Keratinocyte (primary cell): ENCODE results near the gene PLP1. TPM values are rescaled to one million over a fixed set of nuclear protein-coding genes. Genes with fewer than 3 reads are reported as not detected.

Experiments
- DNase-seq: peaks from one replicate; pipeline ENCODE4 v3.0.0-alpha.2; 2011; ENCODE audit warnings: low read depth, missing footprints, low spot score
- FAIRE-seq: peaks from 2 replicates; lab custom pipeline; 2011; peaks lifted over from hg19 to GRCh38; lab: Jason Lieb, UNC
- H2AFZ ChIP-seq: 2 replicates; pipeline ENCODE4 v1.6.0; 2012; ENCODE audit warnings: low read length, control low read depth, inconsistent platforms; ENCODE audit not compliant: control insufficient read depth
- H3K27ac ChIP-seq: 2 replicates; pipeline ENCODE4 v1.5.1; 2011; ENCODE audit warnings: low read length; ENCODE audit not compliant: control insufficient read depth, insufficient read depth
- H3K27me3 ChIP-seq: 3 replicates; pipeline ENCODE4 v1.6.0; 2011; ENCODE audit warnings: low read length; ENCODE audit not compliant: control insufficient read depth, insufficient read depth; ENCODE audit errors: extremely low read depth
- H3K36me3 ChIP-seq, 2 experiments: 2 replicates in 1 of 2; 3 replicates in 1 of 2; pipeline ENCODE4 v1.5.1; 2011; ENCODE audit warnings: low read length in 2 of 2, mild to moderate bottlenecking in 1 of 2; ENCODE audit not compliant: control insufficient read depth in 2 of 2, insufficient read depth in 2 of 2; ENCODE audit errors: extremely low read depth in 1 of 2
- H3K4me1 ChIP-seq: 3 replicates; pipeline ENCODE4 v1.5.1; 2011; ENCODE audit warnings: low read length; ENCODE audit not compliant: control insufficient read depth, insufficient read depth; ENCODE audit errors: extremely low read depth
- H3K4me2 ChIP-seq: 3 replicates; pipeline ENCODE4 v1.6.0; 2011; ENCODE audit warnings: low read depth, low read length; ENCODE audit not compliant: control insufficient read depth, insufficient read depth; ENCODE audit errors: extremely low read depth
- H3K4me3 ChIP-seq, 3 experiments: fragments of 200-600 bp in 1 of 3; sonication (generic) in 1 of 3; 2 replicates in 2 of 3; 3 replicates in 1 of 3; pipeline ENCODE4 v1.5.1; 2011 to 2016; ENCODE audit warnings: low read length in 3 of 3, mild to moderate bottlenecking in 3 of 3, control low read depth in 2 of 3, inconsistent platforms in 1 of 3, low read depth in 1 of 3, mixed read lengths in 1 of 3, mixed run types in 1 of 3, moderate library complexity in 1 of 3; ENCODE audit not compliant: control insufficient read depth in 2 of 3, insufficient read depth in 2 of 3; ENCODE audit errors: extremely low read depth in 1 of 3
- H3K79me2 ChIP-seq: 2 replicates; pipeline ENCODE4 v1.6.0; 2012; ENCODE audit warnings: low read length; ENCODE audit not compliant: control insufficient read depth, insufficient read depth
- H3K9ac ChIP-seq: 3 replicates; pipeline ENCODE4 v1.6.0; 2011; ENCODE audit warnings: low read length; ENCODE audit not compliant: control insufficient read depth, insufficient read depth; ENCODE audit errors: extremely low read depth
- H3K9me1 ChIP-seq: 3 replicates; pipeline ENCODE4 v1.6.0; 2011; ENCODE audit warnings: low read length; ENCODE audit not compliant: control insufficient read depth, insufficient read depth; ENCODE audit errors: extremely low read depth
- H3K9me3 ChIP-seq: 2 replicates; pipeline ENCODE4 v1.5.1; 2012; ENCODE audit warnings: low read depth, low read length; ENCODE audit not compliant: control insufficient read depth
- H4K20me1 ChIP-seq: 3 replicates; pipeline ENCODE4 v1.6.0; 2011; ENCODE audit warnings: low read length; ENCODE audit not compliant: control insufficient read depth, insufficient read depth; ENCODE audit errors: extremely low read depth
- CTCF ChIP-seq, 3 experiments: IDR thresholded peaks in 1 of 3; conservative IDR thresholded peaks in 1 of 3; optimal IDR thresholded peaks in 1 of 3; 2 replicates in 2 of 3; 3 replicates in 1 of 3; pipeline versions ENCODE3 to v1.5.1; 2011; ENCODE audit warnings: low read length in 3 of 3, mild to moderate bottlenecking in 3 of 3, moderate library complexity in 2 of 3, control low read depth in 1 of 3, inconsistent platforms in 1 of 3; ENCODE audit not compliant: insufficient read depth in 2 of 3; ENCODE audit errors: extremely low read depth in 1 of 3
- EZH2 ChIP-seq: IDR thresholded peaks from one replicate; pipeline ENCODE4 v1.6.1; 2012; ENCODE audit warnings: inconsistent platforms, mild to moderate bottlenecking, low read length, moderate library complexity
- dilution Hi-C: fragments of 300-500 bp; cut with MboI; formaldehyde crosslinking; loops from one replicate; pipeline ENCODE4 v1.7.0; 2020; ENCODE audit warnings: low sequenced_read_pairs; ENCODE audit not compliant: extremely low pct_ligation_motif_present
- polyA plus RNA-seq, 5 experiments: library from polyadenylated mRNA; depleted of rRNA in 3 of 5; stranded (reverse) in 3 of 5; stranded (forward) in 1 of 5; unstranded in 1 of 5; fragments of >200 nt; gene quantifications; 1 replicate in 1 of 5; 2 replicates in 3 of 5; 3 replicates in 1 of 5; pipeline versions ENCODE4 v1.2.1 to v1.2.3, GENCODE V29; 2011 to 2012; ENCODE audit warnings: missing spikeins in 2 of 5, low read depth in 1 of 5, low replicate concordance in 1 of 5

Gene PLP1
- polyA plus RNA-seq, 1 donor (not counting 4 experiments of a cell fraction or from before 2014, with no cell fraction given): not detected

- dilution Hi-C loops: no loop called here
- FAIRE-seq (no peak), DNase-seq (no peak)
- TF ChIP-seq CTCF (optimal IDR thresholded peaks at IDR 0.05 in 1 of 3, IDR thresholded peaks at IDR 0.05 in 1 of 3, conservative IDR thresholded peaks at IDR 0.05 in 1 of 3; ENCODE audit: extremely low read depth in 1 of 3, insufficient read depth in 2 of 3, low read length in 3 of 3) (no peak), EZH2 (no peak)
- no peak overlapping the region for H3K4me3 ChIP-seq
- H3K4me2 ChIP-seq: no peak overlapping the region
- peaks cover 14% of the 10 kb centered on the region for H3K27me3 ChIP-seq
- H3K4me1 ChIP-seq: no peaks in the 10 kb centered on the region
- H4K20me1 ChIP-seq: no peaks in the 10 kb centered on the region
- no peak overlapping the region for H3K27ac ChIP-seq
- no peaks in the 10 kb centered on the region for H3K9me1 ChIP-seq
- no peaks in the 10 kb centered on the region for H3K79me2 ChIP-seq
- H3K9me3 ChIP-seq: no peaks in the 10 kb centered on the region
- H2AFZ ChIP-seq: no peak overlapping the region
- no peaks in the 10 kb centered on the region for H3K36me3 ChIP-seq
- no peak overlapping the region for H3K9ac ChIP-seq
Measured at GRCh38 chrX:103779141-103779789, 2.6 kb downstream of the PLP1 start.

GRCh38 chrX:103780336-103781061 lies 3.9 kb downstream of the PLP1 start:
- no peak overlapping the region for H2AFZ ChIP-seq
- dilution Hi-C loops: no loop called here
- DNase-seq (no peak), FAIRE-seq (no peak)
- no peaks in the 10 kb centered on the region for H3K9me1 ChIP-seq
- H3K9ac ChIP-seq: no peak overlapping the region
- no peaks in the 10 kb centered on the region for H3K79me2 ChIP-seq
- H3K36me3 ChIP-seq: no peaks in the 10 kb centered on the region
- peaks cover 7% of the 10 kb centered on the region for H3K27me3 ChIP-seq
- H3K4me1 ChIP-seq: no peaks in the 10 kb centered on the region
- TF ChIP-seq EZH2 (no peak), CTCF (optimal IDR thresholded peaks at IDR 0.05 in 1 of 3, IDR thresholded peaks at IDR 0.05 in 1 of 3, conservative IDR thresholded peaks at IDR 0.05 in 1 of 3; ENCODE audit: extremely low read depth in 1 of 3, insufficient read depth in 2 of 3, low read length in 3 of 3) (no peak)
- H3K4me2 ChIP-seq: no peak overlapping the region
- no peaks in the 10 kb centered on the region for H3K9me3 ChIP-seq
- H3K27ac ChIP-seq: no peak overlapping the region
- H3K4me3 ChIP-seq: no peak overlapping the region
- H4K20me1 ChIP-seq: no peaks in the 10 kb centered on the region
